ELR (cell line): ENCODE data around the gene KCNK13.
A peak's percentile ranks its signal among the peaks of the same experiment; 100 is the strongest.

Source experiments
- DNase-seq: peaks from one replicate; pipeline ENCODE4 v3.0.0-alpha.2; 2015; ENCODE audit warnings: low read depth

The KCNK13 gene

DNA sequence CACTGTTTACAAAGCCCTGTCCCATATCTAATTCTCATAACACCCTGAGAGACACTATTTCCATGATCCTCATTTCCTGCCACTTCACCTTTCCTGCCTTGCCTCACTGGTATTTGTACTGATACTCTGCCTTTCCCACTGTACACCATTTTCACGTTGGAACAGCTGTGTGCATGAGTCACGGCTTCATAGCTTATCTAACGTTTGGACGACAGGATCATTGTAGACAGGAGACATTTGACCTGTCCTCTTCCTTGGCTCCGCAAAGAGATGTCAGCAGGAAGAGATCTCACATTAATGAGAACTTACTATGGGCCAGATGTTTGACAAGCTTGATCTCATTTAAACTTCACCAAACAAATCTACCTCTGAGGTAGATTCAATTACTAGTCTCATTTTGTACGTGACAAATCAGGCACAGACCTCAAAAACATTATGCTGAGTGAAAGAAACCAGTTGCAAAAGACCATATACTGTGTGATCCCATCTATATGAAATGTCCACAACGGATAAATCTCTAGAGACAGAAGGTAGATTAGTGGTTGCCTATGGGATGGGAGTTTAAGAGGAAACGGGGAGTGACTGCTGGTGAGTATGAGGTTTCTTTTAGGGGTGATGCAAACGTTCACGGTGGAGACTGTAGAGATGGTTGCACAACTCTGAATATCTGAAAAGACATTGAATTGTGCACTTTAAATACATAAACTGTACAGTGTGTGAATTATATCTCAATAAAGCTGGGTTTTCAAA, 71.2 kb downstream of the KCNK13 start:
- no peak for DNase-seq

DNA sequence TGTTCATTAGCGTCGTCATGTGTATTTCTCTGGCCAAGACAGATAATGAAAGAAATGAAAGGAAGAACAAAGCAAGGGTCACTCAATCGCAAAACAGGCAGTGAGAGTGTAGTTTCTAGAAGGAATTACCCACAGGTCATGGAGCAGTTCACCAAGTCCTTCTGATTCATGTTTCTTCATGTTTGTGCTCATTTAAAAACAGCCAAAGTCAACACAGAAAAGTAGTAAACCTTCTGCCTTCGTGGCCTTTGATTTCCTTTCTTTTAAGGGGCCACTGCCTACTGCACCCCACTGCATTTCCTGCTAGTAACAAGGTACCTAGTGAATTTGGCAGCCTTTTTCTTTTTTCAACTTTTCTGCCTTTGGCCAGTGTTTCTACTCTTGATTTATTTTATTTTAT, 75.1 kb downstream of the KCNK13 start:
- DNase-seq = no peak

DNA sequence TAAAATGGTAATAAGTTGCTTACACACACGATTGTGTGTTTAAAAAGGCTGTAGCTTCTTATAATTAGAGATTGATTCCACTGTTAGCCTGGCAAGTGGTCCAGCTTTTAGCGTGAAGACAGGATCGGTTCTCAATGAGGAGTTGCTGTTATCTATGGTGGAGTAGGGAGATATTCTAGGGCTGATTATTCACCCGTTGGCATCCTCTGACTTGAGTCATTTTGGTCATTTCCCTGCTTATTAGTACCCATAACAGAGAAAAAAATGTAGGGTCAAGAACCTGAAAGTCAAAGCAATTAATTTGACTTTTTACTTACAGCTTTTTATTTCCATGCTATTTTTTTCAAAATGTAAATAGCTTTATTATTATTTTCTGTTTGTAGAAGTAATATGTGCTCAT, 76.0 kb downstream of the KCNK13 start:
- no peak for DNase-seq

DNA sequence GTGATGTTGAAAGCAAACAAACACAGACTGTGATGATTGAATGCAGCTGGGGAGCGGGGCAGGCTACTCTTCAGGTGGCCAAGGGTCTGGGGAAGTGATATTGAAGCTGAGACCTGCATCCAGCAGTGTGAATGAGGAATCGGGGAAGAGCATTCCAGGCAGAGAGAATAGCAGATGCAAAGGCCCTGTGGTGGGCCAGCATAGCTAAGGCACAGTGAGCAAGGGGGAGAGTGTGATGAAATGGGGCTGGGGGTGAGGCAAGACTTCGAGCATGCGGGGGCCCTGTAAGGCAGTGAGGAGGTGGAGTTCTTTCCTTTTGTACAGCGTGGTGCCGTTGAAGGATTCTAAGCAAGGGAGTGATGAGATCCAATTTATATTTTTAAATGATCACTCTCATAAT, 77.4 kb downstream of the KCNK13 start:
- no peak for DNase-seq

DNA sequence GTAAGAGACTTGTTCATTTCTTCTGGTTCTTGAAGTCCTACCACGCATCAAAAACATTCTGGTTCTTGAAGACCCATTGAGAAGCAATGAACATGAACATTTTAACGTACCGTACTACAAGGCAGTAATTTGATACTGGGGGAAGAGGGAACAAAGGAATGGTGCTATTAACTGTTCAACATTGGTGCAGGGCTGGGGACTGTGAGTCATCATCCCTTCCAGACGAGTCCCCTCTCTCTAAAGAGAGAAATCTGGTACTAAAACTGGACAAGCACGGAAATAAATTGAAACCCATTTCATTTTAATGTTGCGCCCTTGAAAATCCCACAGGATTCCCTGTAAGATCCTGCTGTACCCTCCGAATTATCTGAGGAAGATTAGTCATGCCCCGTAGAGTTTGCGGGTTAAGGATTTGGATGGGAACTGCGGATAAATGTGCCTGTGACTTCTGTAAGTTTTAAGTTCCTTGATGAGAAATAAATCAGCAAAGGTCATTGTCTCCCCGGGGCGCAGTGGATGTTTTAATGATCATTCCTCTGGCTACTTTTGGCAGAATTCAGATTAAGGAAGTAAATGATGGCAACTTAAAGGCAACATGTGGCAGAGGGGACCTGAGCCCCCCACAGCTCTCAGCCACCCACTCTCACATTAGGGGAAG, 78.6 kb downstream of the KCNK13 start:
- DNase-seq = peak; percentile 14

DNA sequence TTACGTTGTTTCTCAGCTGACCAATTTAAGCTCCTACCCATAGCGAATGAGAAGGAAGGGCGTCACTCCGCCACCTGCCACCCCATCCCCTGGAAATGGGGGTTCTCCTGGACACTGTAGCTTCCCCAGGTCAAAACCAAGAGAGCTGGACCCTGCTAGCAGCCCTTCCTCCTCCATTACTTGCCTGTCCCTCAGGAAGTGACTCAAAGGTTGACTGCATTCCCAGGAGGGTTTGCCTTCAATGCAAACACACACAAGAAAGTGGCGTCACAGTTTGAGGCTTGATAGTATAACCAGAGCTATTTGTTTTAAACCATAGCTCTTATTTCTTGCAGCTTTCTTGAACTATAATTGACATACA, 79.1 kb downstream of the KCNK13 start:
- DNase-seq = peak; percentile 63

DNA sequence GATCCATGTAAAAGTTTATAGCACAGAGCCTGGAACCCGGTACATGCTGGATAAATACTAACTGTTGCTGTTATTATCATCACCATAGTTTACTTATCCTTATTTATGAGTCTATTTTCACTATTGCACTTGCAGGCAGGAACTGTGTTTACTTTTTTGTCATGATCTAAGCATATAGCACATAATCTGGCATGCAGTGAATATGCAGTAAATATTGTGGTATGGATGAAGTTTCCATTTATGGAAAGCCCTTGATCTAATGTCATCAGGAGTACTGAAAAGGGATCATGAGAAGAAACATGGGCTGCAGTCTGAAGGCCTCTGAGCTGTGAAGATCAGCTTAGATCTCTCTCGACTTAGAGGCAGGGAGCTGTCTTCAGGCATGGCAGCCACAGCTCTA, 91.6 kb downstream of the KCNK13 start:
- DNase-seq = no peak

DNA sequence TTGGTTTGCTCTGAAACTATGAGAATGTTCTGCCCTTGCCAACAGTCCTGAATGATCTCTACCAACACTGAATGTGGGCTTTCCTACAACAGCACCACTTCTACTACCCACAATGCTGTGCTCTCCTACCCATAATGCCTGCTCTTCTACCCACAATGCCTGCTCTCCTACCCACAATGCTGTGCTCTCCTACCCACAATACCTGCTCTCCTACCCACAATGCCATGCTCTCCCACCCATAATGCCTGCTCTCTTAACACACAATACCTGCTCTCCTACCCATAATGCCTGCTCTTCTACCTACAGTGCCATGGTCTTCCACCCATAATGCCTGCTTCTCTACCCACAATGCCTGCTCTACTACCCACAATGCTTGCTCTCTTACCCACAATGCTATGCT, 92.3 kb downstream of the KCNK13 start:
- DNase-seq = no peak

DNA sequence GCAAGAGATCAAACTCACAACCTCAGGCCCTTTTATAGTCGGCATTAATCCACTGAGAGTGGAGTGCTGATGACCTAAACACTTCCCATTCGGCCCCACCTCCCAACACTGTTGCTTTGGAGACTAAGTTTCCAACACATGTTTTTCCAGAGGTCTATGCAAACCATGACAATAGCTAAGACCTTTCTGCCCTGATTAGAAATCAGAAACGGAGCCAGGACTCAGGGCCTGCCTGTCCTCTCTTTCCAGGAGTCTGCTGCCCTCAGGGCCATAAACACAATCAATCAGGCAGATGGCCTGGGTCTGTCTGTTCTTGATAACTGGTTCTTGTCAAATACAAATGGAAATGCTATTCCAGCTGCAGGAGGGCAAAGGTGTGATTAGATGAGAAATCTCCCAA, 97.4 kb downstream of the KCNK13 start:
- no peak for DNase-seq

DNA sequence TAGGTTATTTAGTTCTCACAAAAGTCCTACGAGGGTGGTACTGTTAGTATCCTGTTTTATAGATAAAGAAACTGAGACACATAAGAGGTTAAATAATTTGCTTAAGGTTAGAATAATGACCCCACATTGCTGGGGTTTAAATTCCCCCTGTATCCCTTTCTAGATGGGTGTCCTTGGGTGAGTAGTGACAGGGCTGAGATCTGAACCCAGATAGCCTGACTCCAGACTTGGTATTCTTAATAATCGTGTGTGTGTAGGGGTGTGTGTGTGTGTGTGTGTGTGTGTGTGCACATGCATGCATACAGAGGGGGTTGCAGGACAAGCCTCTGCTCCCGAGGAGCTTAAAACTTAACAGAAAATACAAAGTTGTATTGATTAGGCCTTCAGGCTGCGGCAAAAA, 97.9 kb downstream of the KCNK13 start:
- no peak for DNase-seq

DNA sequence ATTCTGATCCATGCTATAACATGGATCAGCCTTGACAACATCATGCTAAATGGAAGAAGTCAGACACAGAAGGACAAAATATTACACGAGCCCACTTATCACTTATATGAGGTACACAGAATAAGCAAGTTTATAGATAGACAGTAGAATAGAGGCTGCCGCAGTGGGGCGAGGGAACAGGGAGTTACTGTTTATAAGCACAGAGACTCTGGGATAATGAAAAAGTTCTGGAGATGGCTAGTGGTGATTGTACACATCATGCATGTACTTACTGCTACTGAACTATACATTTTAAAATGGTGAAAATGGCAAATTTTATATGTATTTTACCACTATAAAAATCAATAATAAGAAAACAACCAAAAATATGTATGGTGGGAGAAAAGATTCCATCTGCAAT, 99.3 kb downstream of the KCNK13 start:
- no peak for DNase-seq

DNA sequence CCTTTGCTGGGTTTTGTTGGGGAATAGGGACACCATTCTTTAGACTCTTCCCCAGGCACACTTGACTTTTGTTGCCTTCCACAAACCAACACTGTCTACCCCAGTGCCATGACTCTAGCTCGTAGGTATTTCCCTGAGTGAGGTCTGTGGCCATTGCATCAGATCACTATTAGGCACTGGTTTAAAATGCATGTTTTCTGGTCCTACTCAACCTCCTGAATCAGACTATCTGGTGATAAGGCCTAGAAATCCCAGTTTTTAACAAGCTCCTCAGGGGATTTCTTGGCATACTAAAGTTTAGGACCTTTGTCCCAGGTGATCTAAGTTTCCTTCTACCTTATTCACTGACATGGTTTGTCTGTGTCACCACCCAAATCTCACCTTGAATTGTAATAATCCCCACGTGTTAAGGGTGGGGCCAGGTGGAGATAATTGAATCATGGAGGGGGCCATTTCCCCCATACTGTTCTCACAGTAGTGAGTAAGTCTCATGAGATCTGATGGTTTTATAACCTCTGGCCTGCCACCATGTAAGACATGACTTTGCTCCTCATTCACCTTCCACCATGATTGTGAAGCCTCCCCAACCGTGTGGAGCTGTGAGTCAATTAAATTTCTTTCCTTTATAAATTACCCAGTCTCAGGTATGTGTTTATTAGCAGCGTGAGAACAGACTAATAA, 106.8 kb downstream of the KCNK13 start:
- peak; percentile 52 for DNase-seq

DNA sequence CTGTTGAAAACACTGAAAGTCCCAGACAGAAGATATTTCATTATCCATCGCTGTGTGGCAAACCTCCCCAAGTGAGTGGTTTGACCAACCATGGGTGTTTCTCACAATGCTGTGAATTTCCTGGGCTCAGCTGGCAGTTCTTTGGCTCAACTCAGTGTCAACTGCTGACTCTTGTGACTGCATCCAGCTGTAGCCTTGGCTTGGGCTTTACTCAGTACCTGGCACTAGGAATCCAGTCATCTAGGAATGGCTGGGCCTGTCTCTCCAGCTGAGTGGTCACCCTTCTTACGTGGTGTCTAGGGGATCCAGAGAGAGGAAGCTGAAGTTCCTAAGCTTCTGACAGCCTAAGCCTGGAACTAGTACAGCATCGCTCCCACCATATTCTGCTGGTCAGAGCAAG, 113.8 kb downstream of the KCNK13 start:
- DNase-seq = no peak

DNA sequence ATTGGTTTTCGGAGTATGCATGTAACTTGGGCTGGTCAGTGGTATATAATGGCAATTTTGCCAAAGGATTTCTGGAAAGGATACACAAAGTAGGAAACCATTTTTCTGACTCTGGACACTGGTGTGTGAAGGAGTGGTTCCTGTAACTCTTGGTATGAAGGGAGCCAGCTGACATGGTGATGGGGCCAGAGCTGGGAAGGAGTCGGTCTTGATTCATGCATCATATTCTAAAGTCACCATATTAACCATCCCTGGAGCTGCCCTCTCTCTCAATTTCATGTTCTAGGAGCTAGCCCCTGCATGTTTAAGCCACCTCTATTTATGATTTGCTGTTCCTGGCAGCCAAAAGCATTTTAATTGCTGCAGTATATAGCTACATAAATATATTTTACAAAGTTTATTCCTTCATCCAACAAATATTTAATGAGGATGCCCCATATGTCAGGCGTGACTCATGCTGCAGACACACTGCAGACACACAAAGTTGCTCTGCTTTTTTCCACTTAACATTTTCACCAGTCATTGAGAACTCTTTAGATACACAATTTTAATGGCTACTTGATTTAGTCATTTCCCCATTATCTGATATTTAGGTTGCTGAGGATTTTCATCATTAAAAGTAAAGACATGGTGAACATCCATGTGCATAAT, 115.9 kb downstream of the KCNK13 start:
- peak; percentile 17 for DNase-seq

DNA sequence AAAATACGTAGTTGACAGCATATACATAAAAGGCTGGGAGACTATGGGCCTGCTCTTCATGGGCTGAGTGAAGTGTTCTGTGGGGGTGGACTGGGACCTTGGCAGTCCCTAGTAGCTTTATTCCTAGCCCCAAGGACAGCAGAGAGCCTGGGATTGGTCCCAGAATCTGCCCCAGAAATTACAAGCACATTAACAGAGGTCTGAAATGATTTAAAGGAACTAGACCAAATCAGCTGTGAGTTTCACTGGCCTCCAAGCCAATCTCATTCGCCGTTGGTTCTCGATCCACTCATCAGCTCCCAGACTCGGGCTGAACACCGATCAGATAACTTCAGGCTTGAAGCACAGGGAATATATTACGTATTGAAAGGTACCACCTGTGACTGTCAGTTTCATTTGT, 117.6 kb downstream of the KCNK13 start:
- DNase-seq = no peak

DNA sequence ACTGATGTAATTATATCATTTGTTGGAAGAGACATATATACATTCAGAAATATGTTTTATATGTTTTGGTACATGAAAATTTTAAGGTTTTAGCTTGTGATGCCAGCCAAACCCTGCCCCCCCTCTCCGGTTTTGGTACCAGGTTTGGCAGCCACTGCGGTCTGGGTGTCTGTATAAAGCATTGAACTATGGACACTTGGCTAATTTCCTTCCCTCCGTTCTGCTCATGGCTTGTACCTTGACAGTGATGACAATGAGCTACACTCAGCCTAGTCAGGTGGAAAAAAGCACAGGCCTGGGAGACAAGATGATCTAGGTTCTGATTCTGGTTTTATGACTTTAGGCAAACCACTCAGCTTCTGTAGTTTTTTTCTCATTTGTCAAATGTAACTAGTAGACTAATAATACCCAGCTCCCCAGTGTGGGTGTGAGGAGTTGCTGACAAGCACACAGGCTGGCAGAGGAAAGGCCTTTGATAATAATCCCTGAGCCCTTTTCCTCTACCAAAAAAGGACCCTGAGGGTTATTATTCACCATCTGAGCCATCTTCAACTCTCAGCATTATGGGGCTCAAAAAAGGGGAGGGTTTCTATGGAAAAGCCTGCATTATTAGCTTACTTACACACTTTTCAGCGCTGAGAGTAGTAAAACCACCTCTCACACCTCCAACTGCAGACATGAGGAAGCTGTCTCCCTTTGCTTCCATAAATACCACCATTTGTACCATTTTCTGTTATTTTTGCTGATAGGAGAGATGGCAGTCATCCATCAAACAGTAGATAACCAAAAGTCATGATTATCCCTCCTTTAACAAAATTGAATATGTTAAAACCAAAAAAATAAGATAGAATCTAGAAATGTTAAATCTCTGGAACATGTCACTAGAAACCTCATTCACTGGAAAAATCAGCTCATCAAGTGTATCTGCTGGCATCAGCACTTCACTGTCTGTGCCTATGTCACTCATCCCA, 118.3 kb downstream of the KCNK13 start:
- DNase-seq = no peak

DNA sequence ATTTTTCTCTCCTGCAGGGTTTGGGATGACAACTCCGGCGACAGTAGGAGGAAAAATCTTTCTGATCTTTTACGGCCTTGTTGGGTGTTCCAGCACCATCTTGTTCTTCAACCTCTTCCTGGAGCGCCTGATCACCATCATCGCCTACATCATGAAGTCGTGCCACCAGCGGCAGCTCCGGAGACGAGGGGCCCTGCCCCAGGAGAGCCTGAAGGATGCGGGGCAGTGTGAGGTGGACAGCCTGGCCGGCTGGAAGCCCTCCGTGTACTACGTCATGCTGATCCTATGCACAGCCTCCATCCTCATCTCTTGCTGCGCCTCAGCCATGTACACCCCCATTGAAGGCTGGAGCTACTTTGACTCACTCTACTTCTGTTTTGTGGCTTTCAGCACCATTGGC, 122.3 kb downstream of the KCNK13 start:
- DNase-seq = no peak

DNA sequence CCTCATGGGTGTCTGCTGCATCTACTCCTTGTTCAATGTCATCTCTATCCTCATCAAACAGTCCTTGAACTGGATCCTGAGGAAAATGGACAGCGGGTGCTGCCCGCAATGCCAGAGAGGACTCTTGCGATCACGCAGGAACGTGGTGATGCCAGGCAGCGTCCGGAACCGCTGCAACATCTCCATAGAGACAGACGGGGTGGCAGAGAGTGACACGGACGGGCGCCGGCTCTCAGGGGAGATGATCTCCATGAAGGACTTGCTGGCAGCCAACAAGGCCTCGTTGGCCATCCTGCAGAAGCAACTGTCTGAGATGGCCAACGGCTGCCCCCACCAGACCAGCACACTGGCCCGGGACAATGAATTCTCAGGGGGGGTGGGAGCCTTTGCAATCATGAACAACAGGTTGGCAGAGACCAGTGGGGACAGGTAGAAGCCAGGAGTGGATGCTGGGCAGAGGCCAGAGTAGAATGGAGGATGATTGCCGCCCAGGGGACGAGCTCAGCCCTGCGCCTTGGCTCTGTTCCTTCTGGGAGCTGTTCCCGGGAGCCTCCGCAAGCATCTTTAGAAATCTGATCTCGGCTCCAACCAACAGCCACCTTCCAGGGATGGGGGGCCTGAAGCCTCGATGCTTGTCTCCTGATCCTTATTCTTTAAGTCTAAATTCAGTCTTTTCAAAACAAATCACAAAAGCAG, 122.9 kb downstream of the KCNK13 start:
- no peak for DNase-seq

DNA sequence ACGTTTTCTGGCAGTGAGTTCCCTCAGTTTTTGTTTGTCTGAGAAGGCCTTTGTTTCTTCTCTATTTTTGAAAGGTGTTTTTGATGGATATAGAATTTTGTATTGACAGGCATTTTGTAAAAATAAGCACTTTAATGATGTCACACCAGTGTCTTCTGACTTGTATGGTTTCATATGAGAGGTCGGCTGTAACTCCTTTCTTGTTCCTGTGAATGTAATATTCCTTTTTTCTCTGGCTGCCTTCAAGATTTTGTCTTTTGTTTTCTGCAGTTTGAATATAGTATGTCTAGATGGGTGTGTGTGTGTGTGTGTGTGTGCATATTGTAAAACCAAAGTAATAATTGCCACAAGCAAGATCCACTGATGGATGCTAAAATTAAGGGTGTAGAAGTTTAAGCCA, 126.8 kb downstream of the KCNK13 start:
- DNase-seq = no peak

DNA sequence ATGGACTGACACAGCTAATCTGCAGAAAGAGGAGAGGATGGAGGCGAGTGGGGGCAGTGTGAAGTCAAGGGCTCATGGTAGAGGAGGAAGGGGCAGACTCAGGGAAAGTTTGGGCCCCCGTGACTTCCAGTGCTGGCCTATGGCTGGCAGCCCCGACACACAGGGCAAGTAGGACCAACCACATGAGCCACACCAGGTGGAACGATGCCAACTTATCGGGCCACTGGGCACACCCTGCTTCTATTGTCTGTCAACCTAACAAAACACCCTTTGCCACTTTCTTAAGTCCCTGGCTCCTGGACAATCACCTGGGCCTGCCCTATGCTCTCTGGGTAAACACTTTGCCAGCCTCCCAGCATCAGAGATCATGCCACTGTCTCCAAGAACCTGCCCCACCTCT, 129.4 kb downstream of the KCNK13 start:
- DNase-seq = no peak

DNA sequence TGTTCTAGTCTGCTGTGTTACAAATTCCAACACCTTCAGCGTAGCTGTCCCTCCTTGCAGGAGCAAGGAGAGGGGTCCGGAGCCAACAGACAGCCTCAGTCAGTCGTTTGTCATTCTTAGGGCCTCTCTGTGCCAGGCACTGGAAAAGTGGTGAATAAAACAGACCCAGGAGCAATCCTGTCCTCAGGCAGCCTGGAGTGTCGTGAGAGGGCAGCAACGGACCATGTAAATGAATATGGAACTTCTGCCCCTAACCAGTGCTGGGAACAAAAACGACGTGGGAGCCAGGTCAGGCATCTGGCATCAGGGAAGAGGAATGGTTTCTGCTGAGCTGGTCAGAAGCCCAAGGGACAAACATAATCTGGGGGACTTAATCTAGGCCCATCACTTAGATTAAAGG, 129.8 kb downstream of the KCNK13 start:
- DNase-seq = peak; percentile 3
